Tibial nerve (tissue), 4 donors: ENCODE results near the gene CYP11A1.

ENCODE experiments used
- CTCF ChIP-seq, 5 experiments: fragments of 200-600 bp in 3 of 5; fragments of 450-650 bp in 2 of 5; sonication (generic) in 3 of 5; IDR thresholded peaks; one replicate each; pipeline ENCODE4 v1.5.1; 2016 to 2019; ENCODE audit warnings: antibody characterized with exemption in 5 of 5, mild to moderate bottlenecking in 3 of 5, moderate library complexity in 2 of 5
- EP300 ChIP-seq, 2 donors: sonication (generic); formaldehyde crosslinking; IDR thresholded peaks; one replicate each; pipeline ENCODE4 v1.6.1; 2017; ENCODE audit warnings: antibody characterized with exemption in 2 of 2, mild to moderate bottlenecking in 1 of 2
- POLR2A ChIP-seq, 2 donors: fragments of 450-650 bp; IDR thresholded peaks; one replicate each; pipeline ENCODE4 v1.6.1; 2017; ENCODE audit warnings: antibody characterized with exemption in 2 of 2, mild to moderate bottlenecking in 2 of 2, moderate library complexity in 2 of 2

- TF ChIP-seq CTCF (IDR thresholded peaks at IDR 0.05) (no peak), EP300 (IDR thresholded peaks at IDR 0.05) (no peak), POLR2A (IDR thresholded peaks at IDR 0.05) (no peak)
Observed at GRCh38 chr15:74400915-74401757, 33.7 kb upstream of the CYP11A1 start.
